Ovary (tissue), 3 donors: ENCODE data around the gene DENND1A.

Experiments
- EP300 ChIP-seq: sonication (generic); formaldehyde crosslinking; IDR thresholded peaks from one replicate; pipeline ENCODE4 v1.6.1; 2017; ENCODE audit warnings: antibody characterized with exemption
- POLR2A ChIP-seq: fragments of 450-650 bp; IDR thresholded peaks from one replicate; pipeline ENCODE4 v1.6.1; 2017; ENCODE audit warnings: antibody characterized with exemption, mild to moderate bottlenecking, moderate library complexity
- TF ChIP-seq, protein P1 (sequence below), 3 donors: fragments of 450-650 bp in 2 of 3; fragments of 200-600 bp in 1 of 3; IDR thresholded peaks; one replicate each; pipeline versions ENCODE4 v1.5.1 to v1.8.0; 2016 to 2022; ENCODE audit warnings: antibody characterized with exemption in 3 of 3, mild to moderate bottlenecking in 1 of 3
- donor health status: DM: no; HTN: no; CAD: no.

DNA sequence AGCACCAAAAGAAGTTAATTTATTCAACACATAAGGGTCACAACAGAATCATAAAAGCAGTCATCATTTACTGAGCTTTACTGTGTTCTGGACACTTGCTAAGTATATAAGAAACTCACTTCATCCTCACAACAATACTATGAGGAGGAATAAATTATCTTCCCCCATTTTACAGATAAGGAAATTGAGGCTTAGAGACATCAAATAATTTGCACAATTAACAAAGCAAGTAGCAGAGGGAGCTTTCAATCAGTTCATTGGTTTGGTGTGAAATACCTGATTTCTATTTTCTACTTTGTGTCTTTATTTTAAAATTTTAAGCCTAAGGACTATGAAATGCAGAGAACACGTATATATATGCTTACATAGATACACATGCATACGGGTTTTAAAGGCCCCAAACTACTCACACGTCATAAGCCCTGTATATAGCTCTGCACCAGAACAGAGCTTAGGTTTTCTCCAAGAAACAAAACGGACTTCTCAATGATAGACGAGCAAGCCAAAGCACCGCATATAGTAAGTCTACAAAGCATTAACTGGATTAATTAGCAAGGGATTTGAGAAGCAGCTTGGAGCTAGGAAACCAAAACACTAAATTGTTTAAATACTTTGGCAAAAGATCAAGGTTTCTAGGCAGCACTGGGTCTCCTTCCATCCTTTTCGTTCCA is 95.6 kb downstream of the DENND1A start:
- TF ChIP-seq, protein P1, sequence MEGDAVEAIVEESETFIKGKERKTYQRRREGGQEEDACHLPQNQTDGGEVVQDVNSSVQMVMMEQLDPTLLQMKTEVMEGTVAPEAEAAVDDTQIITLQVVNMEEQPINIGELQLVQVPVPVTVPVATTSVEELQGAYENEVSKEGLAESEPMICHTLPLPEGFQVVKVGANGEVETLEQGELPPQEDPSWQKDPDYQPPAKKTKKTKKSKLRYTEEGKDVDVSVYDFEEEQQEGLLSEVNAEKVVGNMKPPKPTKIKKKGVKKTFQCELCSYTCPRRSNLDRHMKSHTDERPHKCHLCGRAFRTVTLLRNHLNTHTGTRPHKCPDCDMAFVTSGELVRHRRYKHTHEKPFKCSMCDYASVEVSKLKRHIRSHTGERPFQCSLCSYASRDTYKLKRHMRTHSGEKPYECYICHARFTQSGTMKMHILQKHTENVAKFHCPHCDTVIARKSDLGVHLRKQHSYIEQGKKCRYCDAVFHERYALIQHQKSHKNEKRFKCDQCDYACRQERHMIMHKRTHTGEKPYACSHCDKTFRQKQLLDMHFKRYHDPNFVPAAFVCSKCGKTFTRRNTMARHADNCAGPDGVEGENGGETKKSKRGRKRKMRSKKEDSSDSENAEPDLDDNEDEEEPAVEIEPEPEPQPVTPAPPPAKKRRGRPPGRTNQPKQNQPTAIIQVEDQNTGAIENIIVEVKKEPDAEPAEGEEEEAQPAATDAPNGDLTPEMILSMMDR (IDR thresholded peaks at IDR 0.05): no peak
- TF ChIP-seq POLR2A: no peak
- TF ChIP-seq EP300: no peak
